Mammary epithelial cell (primary cell): ENCODE data around the gene KRTAP10-4.

Source experiments
- EZH2 ChIP-seq: IDR thresholded peaks from 2 replicates; pipeline ENCODE4 v1.6.1; 2012; ENCODE audit warnings: low read length, inconsistent platforms, borderline replicate concordance
- TF ChIP-seq, protein P1 (sequence below), 2 donors: IDR thresholded peaks in 1 of 2; conservative IDR thresholded peaks in 1 of 2; 2 replicates each; pipeline ENCODE4 v1.5.1; 2011 to 2012; ENCODE audit warnings: inconsistent platforms in 2 of 2, low read length in 2 of 2, mild to moderate bottlenecking in 2 of 2, control low read depth in 1 of 2, low read depth in 1 of 2; ENCODE audit not compliant: insufficient read depth in 1 of 2; ENCODE audit errors: extremely low read depth in 1 of 2

DNA sequence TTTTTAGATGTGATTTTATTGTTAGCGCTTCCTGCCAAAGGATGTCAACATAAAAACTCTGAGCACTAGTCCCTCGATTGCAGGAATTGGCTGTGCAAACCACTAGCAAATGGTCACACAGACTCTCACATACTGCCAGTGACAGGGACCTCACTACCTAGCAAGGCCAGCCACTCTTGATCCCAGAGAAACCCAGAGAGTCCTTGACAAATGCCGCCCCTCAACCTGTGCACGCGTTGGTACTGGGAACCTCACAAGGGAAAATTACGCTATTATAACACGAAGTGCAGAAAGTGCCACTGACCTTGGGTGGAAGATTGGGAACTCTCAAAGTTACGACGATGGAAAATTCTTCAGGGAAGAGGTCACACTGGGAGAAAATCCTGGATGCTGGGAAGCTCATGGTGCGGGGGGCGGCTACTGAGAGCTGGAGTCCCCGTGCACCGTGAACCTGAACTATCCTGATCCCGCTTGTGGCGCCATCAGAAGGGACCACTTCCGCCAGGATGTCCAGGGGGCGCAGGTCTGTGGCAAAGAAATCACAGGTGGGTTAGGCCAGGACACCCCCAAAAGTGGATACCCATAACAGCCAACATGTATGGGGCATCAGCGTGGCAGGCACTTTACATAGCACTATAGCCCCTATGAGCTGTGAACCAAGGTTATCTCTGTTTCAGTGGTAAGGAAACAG, 5.9 kb upstream of the KRTAP10-4 start:
- TF ChIP-seq, protein P1, sequence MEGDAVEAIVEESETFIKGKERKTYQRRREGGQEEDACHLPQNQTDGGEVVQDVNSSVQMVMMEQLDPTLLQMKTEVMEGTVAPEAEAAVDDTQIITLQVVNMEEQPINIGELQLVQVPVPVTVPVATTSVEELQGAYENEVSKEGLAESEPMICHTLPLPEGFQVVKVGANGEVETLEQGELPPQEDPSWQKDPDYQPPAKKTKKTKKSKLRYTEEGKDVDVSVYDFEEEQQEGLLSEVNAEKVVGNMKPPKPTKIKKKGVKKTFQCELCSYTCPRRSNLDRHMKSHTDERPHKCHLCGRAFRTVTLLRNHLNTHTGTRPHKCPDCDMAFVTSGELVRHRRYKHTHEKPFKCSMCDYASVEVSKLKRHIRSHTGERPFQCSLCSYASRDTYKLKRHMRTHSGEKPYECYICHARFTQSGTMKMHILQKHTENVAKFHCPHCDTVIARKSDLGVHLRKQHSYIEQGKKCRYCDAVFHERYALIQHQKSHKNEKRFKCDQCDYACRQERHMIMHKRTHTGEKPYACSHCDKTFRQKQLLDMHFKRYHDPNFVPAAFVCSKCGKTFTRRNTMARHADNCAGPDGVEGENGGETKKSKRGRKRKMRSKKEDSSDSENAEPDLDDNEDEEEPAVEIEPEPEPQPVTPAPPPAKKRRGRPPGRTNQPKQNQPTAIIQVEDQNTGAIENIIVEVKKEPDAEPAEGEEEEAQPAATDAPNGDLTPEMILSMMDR (conservative IDR thresholded peaks at IDR 0.05 in 1 of 2, IDR thresholded peaks at IDR 0.05 in 1 of 2; ENCODE audit: extremely low read depth in 1 of 2, insufficient read depth in 1 of 2, low read depth in 1 of 2, low read length in 2 of 2): no peak
- no peak for TF ChIP-seq EZH2
